Measurements from ENCODE around the gene SCARB1.

SCARB1 gene

GRCh38 chr12:124872068-124872719 is 8.5 kb upstream of the SCARB1 start:
- no peak for DNase-seq (ENCODE audit: low spot score)
- no peak for TF ChIP-seq CTCF (IDR thresholded peaks at IDR 0.05; ENCODE audit: borderline replicate concordance, control extremely low read depth, extremely low read depth, insufficient read depth, missing control alignments)
- in situ Hi-C loops (cut with MboI; ENCODE audit: low sequenced_read_pairs, unreplicated experiment) = no loop called here

GRCh38 chr12:124871297-124871696 is 7.6 kb upstream of the SCARB1 start:
- DNase-seq (ENCODE audit: low spot score) = no peak
- in situ Hi-C loops (cut with MboI; ENCODE audit: low sequenced_read_pairs, unreplicated experiment) = no loop called here
- TF ChIP-seq CTCF (IDR thresholded peaks at IDR 0.05; ENCODE audit: borderline replicate concordance, control extremely low read depth, extremely low read depth, insufficient read depth, missing control alignments) = no peak

- no peak for DNase-seq (ENCODE audit: low spot score)
- TF ChIP-seq CTCF (IDR thresholded peaks at IDR 0.05; ENCODE audit: borderline replicate concordance, control extremely low read depth, extremely low read depth, insufficient read depth, missing control alignments) = no peak
- in situ Hi-C loops (cut with MboI; ENCODE audit: low sequenced_read_pairs, unreplicated experiment) = no loop called here
These were observed 6.9 kb upstream of the SCARB1 start for GRCh38 chr12:124870515-124870914.

- in situ Hi-C loops (cut with MboI; ENCODE audit: low sequenced_read_pairs, unreplicated experiment) = no loop called here
- DNase-seq (ENCODE audit: low spot score) = no peak
- TF ChIP-seq CTCF (IDR thresholded peaks at IDR 0.05; ENCODE audit: borderline replicate concordance, control extremely low read depth, extremely low read depth, insufficient read depth, missing control alignments) = no peak
These were observed 5.5 kb upstream of the SCARB1 start for GRCh38 chr12:124869059-124869665.

GRCh38 chr12:124868252-124869058 is 4.8 kb upstream of the SCARB1 start:
- in situ Hi-C loops (cut with MboI; ENCODE audit: low sequenced_read_pairs, unreplicated experiment) = no loop called here
- no peak for DNase-seq (ENCODE audit: low spot score)
- no peak for TF ChIP-seq CTCF (IDR thresholded peaks at IDR 0.05; ENCODE audit: borderline replicate concordance, control extremely low read depth, extremely low read depth, insufficient read depth, missing control alignments)

- in situ Hi-C loops (cut with MboI; ENCODE audit: low sequenced_read_pairs, unreplicated experiment) = no loop called here
- TF ChIP-seq CTCF (IDR thresholded peaks at IDR 0.05; ENCODE audit: borderline replicate concordance, control extremely low read depth, extremely low read depth, insufficient read depth, missing control alignments) = no peak
- no peak for DNase-seq (ENCODE audit: low spot score)
These were observed 3.8 kb upstream of the SCARB1 start for GRCh38 chr12:124867401-124867930.
